ENCODE results near the gene CES4A.

The CES4A gene

DNA sequence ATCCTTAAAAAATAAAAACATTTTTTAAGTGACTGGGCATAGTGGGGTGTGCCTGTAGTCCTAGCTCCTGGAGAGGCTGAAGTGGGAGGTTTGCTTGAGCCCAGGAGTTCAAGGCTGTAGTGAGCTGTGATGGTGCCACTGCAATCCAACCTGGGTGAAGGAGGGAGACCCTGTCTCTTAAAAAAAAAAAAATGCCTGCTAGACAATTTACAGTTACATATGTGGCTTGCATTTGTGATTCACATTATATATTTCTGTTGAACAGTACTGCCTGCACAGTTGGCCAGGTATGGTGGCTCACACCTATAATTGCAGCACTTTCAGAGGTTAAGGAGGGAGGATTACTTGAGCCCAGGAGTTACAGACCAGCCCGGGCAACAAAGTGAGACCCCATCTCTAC, 64.0 kb downstream of the CES4A start:
- TF ChIP-seq, protein P1, sequence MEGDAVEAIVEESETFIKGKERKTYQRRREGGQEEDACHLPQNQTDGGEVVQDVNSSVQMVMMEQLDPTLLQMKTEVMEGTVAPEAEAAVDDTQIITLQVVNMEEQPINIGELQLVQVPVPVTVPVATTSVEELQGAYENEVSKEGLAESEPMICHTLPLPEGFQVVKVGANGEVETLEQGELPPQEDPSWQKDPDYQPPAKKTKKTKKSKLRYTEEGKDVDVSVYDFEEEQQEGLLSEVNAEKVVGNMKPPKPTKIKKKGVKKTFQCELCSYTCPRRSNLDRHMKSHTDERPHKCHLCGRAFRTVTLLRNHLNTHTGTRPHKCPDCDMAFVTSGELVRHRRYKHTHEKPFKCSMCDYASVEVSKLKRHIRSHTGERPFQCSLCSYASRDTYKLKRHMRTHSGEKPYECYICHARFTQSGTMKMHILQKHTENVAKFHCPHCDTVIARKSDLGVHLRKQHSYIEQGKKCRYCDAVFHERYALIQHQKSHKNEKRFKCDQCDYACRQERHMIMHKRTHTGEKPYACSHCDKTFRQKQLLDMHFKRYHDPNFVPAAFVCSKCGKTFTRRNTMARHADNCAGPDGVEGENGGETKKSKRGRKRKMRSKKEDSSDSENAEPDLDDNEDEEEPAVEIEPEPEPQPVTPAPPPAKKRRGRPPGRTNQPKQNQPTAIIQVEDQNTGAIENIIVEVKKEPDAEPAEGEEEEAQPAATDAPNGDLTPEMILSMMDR (IDR thresholded peaks at IDR 0.05), result no peak

DNA sequence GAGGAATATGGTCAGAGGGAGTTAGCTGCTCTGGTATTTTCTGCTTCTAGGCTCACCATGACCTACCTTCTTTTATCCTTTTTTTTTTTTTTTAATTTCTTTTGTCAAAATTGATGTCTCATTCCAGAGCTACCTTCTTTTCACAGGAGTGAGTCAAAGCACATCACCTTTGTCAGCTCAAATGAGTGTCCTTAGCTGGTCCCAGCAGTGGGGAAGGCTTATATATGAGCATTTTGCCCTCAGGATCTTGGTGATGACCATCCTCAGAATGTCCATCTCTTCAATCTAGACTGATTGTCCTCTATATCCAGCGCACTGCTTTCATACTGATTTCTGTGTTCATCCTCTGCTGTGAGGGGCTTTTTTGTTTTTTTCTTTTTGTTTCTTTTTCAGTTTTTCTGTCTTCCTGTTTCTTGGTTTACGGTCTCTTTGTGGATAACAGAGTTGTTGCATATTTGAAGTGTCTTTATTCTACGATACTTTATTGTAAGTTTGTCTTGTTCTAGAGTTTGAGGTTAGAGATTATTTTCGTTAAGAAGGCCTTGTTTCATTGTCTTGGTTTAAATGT, 65.5 kb downstream of the CES4A start:
- TF ChIP-seq, protein P1 (IDR thresholded peaks at IDR 0.05), result no peak

DNA sequence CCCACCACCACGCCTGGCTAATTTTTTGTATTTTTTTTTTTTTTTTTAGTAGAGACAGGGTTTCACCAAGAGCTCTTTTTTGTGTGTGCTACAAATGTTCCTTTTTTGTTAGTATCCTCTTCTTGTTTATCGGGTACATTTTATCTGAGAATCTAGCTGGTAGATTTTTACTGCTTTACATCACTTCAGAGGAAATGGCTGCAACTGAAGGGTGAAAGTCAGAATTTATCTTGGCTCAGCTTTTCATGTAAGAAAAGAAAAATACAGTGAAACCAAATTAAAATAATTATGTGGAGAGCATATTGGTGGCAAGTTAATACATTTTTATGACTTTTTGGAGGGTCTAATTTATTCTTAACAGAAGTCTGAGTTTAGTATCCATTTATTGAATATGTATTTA, 66.5 kb downstream of the CES4A start:
- TF ChIP-seq, protein P1 (IDR thresholded peaks at IDR 0.05), result no peak

DNA sequence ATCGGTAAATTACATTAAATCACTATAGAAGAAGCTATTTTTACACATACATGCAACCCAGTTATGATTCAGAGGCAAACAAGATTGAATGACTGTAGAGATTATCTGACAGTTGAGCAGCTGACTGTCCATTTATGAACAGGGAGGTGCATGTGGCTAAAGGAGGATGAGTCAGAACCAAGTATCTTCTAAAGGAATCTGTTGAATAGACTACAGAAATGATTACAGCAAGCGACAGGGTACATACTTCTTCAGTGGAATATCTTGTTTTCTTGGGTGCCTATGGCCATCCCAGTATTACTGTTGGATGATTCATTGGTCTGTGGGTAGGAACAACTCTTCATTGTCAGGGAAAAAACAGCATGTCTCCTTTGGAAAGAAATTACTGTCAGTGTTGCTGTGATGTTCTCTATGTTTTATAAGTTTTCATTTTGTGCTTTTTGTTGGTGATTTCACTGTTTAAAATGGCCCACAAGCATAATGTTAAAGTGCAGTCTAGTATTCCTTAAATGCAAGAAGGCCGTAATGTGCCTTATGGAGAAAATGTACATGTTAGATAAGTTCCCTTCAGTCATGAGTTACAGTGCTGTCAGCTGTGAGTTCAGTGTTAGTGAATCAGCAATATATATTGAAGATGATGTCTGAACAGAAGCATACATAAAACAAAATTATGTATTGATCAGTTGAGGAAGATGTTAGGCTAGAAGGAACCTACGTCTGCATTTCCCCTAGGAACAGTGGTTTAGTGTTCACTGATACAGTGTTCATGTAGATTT, 67.5 kb downstream of the CES4A start:
- TF ChIP-seq, protein P1 (IDR thresholded peaks at IDR 0.05), result no peak

Measured in LNCAP (cell line).